GM12875 (cell line): ENCODE results near the gene ERRFI1.

Experiments used
- H3K4me3 ChIP-seq: one replicate; pipeline ENCODE4 v1.5.1; 2011; ENCODE audit warnings: low read depth, low read length, control low read depth
- TF ChIP-seq, protein P1 (sequence below): IDR thresholded peaks from 2 replicates; pipeline ENCODE4 v1.5.1; 2011; ENCODE audit warnings: low read depth, mild to moderate bottlenecking, control low read depth, inconsistent platforms, low read length, moderate library complexity, borderline replicate concordance; ENCODE audit not compliant: insufficient read depth

Gene ERRFI1

DNA sequence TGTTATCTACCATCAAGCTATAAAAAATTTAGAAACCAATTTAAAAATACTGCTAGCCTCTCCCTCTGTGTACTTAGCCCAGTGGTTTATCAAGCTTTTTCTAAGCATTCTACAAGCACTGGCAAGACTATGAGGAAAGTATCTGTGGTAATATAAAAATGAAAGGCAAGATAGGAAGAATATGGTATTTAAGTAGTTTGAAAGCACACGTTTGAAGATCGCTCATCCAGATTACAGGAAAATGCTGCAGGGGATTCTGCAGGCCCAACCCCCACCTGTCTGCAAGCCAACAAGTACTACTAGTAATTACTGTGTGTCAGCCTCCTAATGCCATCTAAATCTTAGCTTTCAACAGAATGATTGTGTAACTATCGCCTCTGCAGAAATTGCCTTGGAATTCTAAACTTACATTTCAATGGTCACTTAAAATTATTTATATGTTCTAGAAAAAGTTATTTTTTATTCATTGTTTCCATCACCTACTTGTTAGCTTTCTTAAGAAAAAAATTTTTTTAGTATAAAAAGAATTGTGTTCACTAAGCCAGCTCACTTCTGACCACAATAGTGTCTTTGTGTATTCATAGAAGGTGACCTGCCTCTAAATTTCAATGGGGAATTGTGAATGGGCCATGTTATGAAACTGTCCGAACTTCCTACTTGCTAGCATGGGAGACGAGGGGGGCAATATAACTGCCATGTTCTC is 8.5 kb downstream of the ERRFI1 start:
- no peak overlapping the region for H3K4me3 ChIP-seq
- TF ChIP-seq, protein P1, sequence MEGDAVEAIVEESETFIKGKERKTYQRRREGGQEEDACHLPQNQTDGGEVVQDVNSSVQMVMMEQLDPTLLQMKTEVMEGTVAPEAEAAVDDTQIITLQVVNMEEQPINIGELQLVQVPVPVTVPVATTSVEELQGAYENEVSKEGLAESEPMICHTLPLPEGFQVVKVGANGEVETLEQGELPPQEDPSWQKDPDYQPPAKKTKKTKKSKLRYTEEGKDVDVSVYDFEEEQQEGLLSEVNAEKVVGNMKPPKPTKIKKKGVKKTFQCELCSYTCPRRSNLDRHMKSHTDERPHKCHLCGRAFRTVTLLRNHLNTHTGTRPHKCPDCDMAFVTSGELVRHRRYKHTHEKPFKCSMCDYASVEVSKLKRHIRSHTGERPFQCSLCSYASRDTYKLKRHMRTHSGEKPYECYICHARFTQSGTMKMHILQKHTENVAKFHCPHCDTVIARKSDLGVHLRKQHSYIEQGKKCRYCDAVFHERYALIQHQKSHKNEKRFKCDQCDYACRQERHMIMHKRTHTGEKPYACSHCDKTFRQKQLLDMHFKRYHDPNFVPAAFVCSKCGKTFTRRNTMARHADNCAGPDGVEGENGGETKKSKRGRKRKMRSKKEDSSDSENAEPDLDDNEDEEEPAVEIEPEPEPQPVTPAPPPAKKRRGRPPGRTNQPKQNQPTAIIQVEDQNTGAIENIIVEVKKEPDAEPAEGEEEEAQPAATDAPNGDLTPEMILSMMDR = no peak

DNA sequence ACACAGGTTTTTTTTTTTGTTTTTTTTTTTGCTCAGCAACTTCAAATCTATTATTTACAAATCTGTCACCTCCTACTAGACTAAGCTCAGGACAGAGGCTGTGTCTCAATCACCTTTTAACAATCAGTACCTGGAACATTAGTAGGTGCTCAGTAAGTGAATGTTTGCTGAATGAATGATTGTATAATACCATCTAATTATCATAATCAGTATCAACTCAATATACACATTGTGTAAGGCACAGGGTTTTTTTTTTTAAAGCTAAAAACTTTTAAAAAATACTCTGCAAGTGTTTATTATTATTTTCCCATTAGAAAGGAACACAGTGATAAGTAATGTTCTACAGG is 9.2 kb downstream of the ERRFI1 start:
- no peak overlapping the region for H3K4me3 ChIP-seq
- TF ChIP-seq, protein P1 = no peak

DNA sequence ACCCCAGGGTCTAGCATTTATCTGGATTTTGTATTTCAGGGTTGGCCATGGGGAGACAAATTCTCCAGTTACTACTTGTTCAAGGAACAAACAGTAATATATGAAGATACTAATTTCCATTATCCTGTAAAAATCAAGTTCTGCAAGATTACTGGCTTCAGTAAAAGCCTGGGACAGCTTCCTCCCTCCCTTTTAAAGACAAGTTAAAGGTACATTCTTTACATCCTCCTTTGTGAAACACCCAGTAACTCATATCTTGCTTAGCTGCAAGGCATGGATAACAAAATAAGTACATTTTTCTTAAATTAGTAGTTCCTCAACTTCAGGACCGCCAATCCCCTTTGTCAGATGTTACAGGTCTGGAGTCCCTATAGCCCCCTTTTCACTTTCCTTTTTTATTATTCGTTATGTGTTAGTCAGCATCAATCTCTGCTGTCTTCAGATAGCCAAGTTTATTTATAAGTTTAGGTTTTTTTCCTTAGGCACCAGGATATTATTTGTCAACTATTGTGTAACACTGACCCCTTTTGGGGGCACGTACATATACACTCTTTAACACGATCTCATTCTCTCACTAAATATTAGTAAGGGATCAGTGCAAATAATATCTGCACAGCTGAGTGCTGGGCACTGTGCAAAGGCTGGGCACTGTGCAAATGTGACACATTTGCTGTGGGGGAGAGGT is 9.8 kb downstream of the ERRFI1 start:
- H3K4me3 ChIP-seq = no peak overlapping the region
- TF ChIP-seq, protein P1 = peak; percentile 26; the same call in 1 of the 2 replicates

DNA sequence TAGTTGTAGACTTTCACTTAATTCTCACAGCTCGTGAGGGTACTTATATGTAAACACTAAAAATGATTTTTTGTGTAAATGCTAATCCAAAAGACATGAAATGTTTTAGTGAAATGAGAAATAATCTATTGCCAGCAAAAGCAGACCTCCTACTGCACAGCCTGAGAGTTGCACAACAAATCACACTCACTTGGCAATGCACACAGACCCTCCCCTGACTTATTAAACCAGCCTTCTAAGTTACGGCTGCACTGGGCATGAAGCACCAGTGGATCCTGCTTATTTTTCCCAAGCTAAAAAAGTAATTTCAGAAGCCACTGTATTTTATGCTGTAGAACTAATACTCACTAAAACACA is 10.3 kb downstream of the ERRFI1 start:
- no peak overlapping the region for H3K4me3 ChIP-seq
- TF ChIP-seq, protein P1 = no peak

DNA sequence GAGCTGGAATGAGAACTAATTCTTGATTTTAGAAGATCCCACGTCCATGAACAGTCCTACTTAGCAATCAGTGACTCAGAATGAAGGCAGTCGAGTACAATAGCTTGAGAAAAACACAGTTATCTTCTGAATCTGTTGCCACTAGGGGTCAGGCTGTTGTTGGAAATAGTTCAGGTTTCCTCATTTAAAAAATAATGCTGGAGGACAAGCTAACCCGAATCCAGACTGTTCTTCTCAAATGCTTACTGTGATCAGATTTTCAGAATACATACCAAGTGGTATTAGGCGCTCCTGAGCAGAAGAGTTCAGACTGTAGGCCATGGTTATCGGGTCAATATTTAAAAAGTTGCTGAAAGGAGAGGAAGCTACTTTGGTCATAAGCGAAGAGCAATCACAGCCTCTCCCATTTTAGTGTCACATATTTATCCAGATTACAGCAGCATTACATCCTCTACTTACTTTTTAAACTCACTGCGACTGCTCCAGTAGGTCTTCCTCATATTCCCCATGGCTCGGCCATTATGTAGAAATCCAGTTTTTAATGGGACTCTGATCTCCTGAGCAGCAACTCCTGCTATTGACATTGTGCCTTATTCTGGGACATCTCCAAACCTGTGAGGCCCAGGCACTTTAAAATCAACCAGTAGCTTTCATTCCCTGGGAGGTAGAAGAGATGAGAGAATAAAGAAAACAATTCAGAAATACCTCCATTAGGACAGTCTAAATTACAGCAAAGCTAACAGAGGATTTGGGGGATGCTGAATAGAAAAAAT is 10.9 kb downstream of the ERRFI1 start:
- TF ChIP-seq, protein P1 = peak; percentile 37; the same call in 1 of the 2 replicates
- no peak overlapping the region for H3K4me3 ChIP-seq

DNA sequence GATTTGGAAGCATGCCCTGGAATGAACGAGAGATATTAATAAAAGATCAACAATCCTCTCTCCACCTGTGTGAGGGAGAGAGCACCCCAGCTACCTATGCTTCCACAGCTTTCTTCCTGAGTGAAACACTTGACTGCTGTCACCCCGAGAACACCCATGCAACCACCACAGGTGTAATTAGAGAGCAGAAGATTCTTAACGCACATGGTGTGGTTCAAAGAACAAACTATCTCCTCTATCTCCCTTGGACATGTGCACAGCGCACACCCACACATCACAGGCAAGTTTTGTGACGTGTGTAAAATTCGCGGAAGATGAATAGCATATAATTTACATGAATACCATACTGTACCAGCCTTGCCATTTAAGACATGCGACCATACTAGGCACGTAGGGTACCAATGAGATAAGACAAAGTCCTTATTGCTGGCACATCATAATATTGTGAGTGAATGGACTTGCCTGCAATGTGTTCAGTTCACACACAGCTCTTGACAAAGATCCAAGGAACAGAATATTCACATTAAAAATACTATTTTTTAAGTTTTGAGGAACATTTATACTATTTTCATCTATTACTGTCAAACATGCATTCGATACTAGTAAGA is 11.6 kb downstream of the ERRFI1 start:
- TF ChIP-seq, protein P1 = no peak
- H3K4me3 ChIP-seq = no peak overlapping the region

DNA sequence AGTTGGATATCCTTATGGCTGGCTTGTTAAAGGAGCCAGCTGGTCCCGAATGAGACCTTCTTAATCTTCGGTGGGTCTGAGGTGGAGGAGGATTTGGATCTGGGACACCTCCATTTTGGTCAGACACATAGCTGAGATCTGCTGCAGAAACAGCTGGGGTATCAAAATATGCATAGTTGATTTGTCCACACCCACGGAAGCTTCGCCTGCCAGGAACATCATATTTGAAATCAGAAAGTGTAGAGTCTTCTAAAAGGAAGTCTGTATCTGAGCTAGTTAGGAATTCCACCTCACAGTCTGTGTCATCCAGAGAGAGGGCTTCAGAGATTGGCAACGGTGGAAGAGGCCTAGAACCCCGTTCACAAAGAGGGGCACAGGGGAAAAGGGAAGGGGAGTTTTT is 12.3 kb downstream of the ERRFI1 start:
- no peak overlapping the region for H3K4me3 ChIP-seq
- TF ChIP-seq, protein P1 = no peak
